B cell (primary cell): ENCODE data around the gene GPR61. TPM values are rescaled to one million over a fixed set of nuclear protein-coding genes. Genes with fewer than 3 reads are reported as not detected.

Experiments used
- ATAC-seq: fragments of 200-7000 bp; cut with Tn5 transposase; one replicate; pipeline ENCODE4 v1.10.0; 2021; ENCODE audit warnings: low read depth, mild to moderate bottlenecking, moderate number of reproducible peaks, moderate library complexity
- CTCF ChIA-PET: fragments of 350-600 bp; sonication (Branson Sonifier 250); formaldehyde crosslinking; loops from one replicate; lab custom pipeline; 2021; ENCODE audit warnings: antibody characterized with exemption, inconsistent platforms; lab: Charles Lee
- POLR2A ChIA-PET: fragments of 350-600 bp; sonication (Branson Sonifier 250); formaldehyde crosslinking; loops from one replicate; lab custom pipeline; 2021; ENCODE audit warnings: antibody characterized with exemption; lab: Charles Lee
- DNase-seq: peaks from one replicate; pipeline ENCODE4 v3.0.0; 2013
- H2AFZ ChIP-seq: 2 replicates; pipeline ENCODE4 v1.6.1; 2012; ENCODE audit warnings: mild to moderate bottlenecking, low read depth, low read length; ENCODE audit not compliant: insufficient read depth, poor library complexity, severe bottlenecking
- H3K27ac ChIP-seq, 2 donors: 1 replicate in 1 of 2; 2 replicates in 1 of 2; pipeline ENCODE4 v1.5.1; 2012 to 2013; ENCODE audit warnings: low read length in 2 of 2, mild to moderate bottlenecking in 2 of 2, moderate library complexity in 1 of 2
- H3K27me3 ChIP-seq, 4 experiments: fragments of 200-600 bp in 1 of 4; sonication (generic) in 1 of 4; replicated peaks in 1 of 4; 1 replicate in 2 of 4; 2 replicates in 2 of 4; pipeline versions ENCODE4 v1.6.1 to v1.7.0; 2013 to 2016; ENCODE audit warnings: low read length in 3 of 4, mild to moderate bottlenecking in 2 of 4, mixed read lengths in 1 of 4, moderate library complexity in 1 of 4; ENCODE audit not compliant: insufficient read depth in 4 of 4, control insufficient read depth in 3 of 4; ENCODE audit errors: control extremely low read depth in 1 of 4
- H3K36me3 ChIP-seq, 2 experiments: replicated peaks in 1 of 2; 1 replicate in 1 of 2; 2 replicates in 1 of 2; pipeline versions ENCODE4 v1.6.1 to v1.7.1; 2013; ENCODE audit warnings: low read length in 1 of 2; ENCODE audit not compliant: insufficient read depth in 2 of 2, control insufficient read depth in 1 of 2; ENCODE audit errors: control extremely low read depth in 1 of 2, extremely low read depth in 1 of 2
- H3K4me1 ChIP-seq, 2 donors: fragments of 200-600 bp in 1 of 2; sonication (generic) in 1 of 2; 1 replicate in 1 of 2; 2 replicates in 1 of 2; pipeline versions ENCODE4 v1.5.1 to v1.6.1; 2013 to 2017; ENCODE audit warnings: low read length in 2 of 2; ENCODE audit not compliant: control insufficient read depth in 2 of 2, insufficient read depth in 2 of 2
- H3K4me2 ChIP-seq: replicated peaks from 2 replicates; pipeline ENCODE3; 2012; ENCODE audit warnings: mild to moderate bottlenecking, low read depth, low read length; ENCODE audit not compliant: poor library complexity, severe bottlenecking
- H3K4me3 ChIP-seq, 5 experiments: fragments of 200-600 bp in 1 of 5; sonication (generic) in 1 of 5; 1 replicate in 3 of 5; 2 replicates in 2 of 5; pipeline versions ENCODE4 v1.5.1 to v1.7.0; 2011 to 2016; ENCODE audit warnings: low read length in 4 of 5, mild to moderate bottlenecking in 4 of 5, low read depth in 2 of 5, control low read depth in 1 of 5, moderate library complexity in 1 of 5; ENCODE audit not compliant: insufficient read depth in 1 of 5; ENCODE audit errors: control extremely low read depth in 1 of 5, extremely low read depth in 1 of 5
- H3K79me2 ChIP-seq: fragments of 200-600 bp; sonication (generic); one replicate; pipeline ENCODE4 v1.6.0; 2016; ENCODE audit warnings: low read length; ENCODE audit not compliant: control insufficient read depth, insufficient read depth
- H3K9ac ChIP-seq: fragments of 200-600 bp; sonication (generic); 2 replicates; pipeline ENCODE4 v1.6.1; 2017; ENCODE audit warnings: mild to moderate bottlenecking, low read length, moderate library complexity
- H3K9me3 ChIP-seq, 3 donors: one replicate each; pipeline versions ENCODE4 v1.6.1 to v1.7.1; 2013; ENCODE audit warnings: low read length in 2 of 3; ENCODE audit not compliant: control insufficient read depth in 2 of 3, insufficient read depth in 1 of 3; ENCODE audit errors: control extremely low read depth in 1 of 3
- H4K20me1 ChIP-seq: 2 replicates; pipeline ENCODE4 v1.6.0; 2012; ENCODE audit warnings: mild to moderate bottlenecking, low read length; ENCODE audit not compliant: insufficient read depth, control insufficient read depth, poor library complexity, severe bottlenecking
- H3K27ac Mint-ChIP-seq: one replicate; pipeline ENCODE4 v1.8.0; 2021; ENCODE audit warnings: mixed read lengths
- H3K27me3 Mint-ChIP-seq: one replicate; pipeline ENCODE4 v1.8.0; 2021; ENCODE audit warnings: mixed read lengths
- H3K4me1 Mint-ChIP-seq: one replicate; pipeline ENCODE4 v1.8.0; 2021; ENCODE audit warnings: mixed read lengths
- H3K4me3 Mint-ChIP-seq: one replicate; pipeline ENCODE4 v1.8.0; 2021; ENCODE audit warnings: mixed read lengths
- H3K9me3 Mint-ChIP-seq: one replicate; pipeline ENCODE4 v1.8.0; 2022; ENCODE audit warnings: mixed read lengths; ENCODE audit not compliant: insufficient read depth
- EZH2 ChIP-seq: IDR thresholded peaks from 2 replicates; pipeline ENCODE4 v1.6.1; 2012; ENCODE audit warnings: borderline replicate concordance, low read depth, mild to moderate bottlenecking, moderate library complexity, low read length; ENCODE audit not compliant: insufficient read depth, poor library complexity, severe bottlenecking
- WGBS: methylation state at CpG from one replicate; pipeline ENCODE4 v1.1.5; 2013; ENCODE audit warnings: missing lambda C conversion rate; ENCODE audit not compliant: insufficient coverage; 5-methylcytosine and 5-hydroxymethylcytosine counted together
- intact Hi-C: fragments of 100-400 bp; cut with micrococcal nuclease; formaldehyde crosslinking; loops from one replicate; pipeline ENCODE4 v1.10.0; 2022
- polyA plus RNA-seq: library from polyadenylated mRNA; depleted of rRNA; stranded (reverse); fragments of >200 nt; gene quantifications from 2 replicates; pipeline ENCODE4 v1.2.3, GENCODE V29; 2012
- small RNA-seq: library from RNA; depleted of rRNA; stranded (forward); fragments of <200 nt; gene quantifications from one replicate; pipeline ENCODE3, GENCODE V24; 2012; ENCODE audit warnings: low replicate concordance, low read depth; ENCODE audit not compliant: insufficient read length
- total RNA-seq, 2 donors: library from RNA; stranded (reverse); fragments of 120-200 nt in 1 of 2; gene quantifications; 1 replicate in 1 of 2; 2 replicates in 1 of 2; pipeline versions ENCODE4 v1.2.3 to v1.2.4, GENCODE V29; 2013 to 2022

GPR61 gene
- total and polyA plus RNA-seq, 2 donors (not counting 1 experiment from before 2014, with no cell fraction given): not detected

- intact Hi-C loops: no loop called here
- ATAC-seq: no peak
- Mint-ChIP-seq H3K27me3 (no peaks in the 10 kb centered on the region), H3K9me3 (no peaks in the 10 kb centered on the region), H3K27ac (no peak overlapping the region), H3K4me3 (no peak overlapping the region), H3K4me1 (no peaks in the 10 kb centered on the region)
- no CpG with 5 or more reads among the region's 2 CpGs for WGBS
- DNase-seq: no peak
- H3K4me1 ChIP-seq: no peaks in the 10 kb centered on the region
- no peaks in the 10 kb centered on the region for H3K79me2 ChIP-seq
- H3K27me3 ChIP-seq: no peaks in the 10 kb centered on the region
- no peak for TF ChIP-seq EZH2
- no peak overlapping the region for H3K9ac ChIP-seq
- H3K27ac ChIP-seq: no peak overlapping the region
- H2AFZ ChIP-seq: no peak overlapping the region
- POLR2A ChIA-PET: no interaction called here
- H3K4me3 ChIP-seq: no peak overlapping the region
- no peak overlapping the region for H3K4me2 ChIP-seq
- CTCF ChIA-PET: interaction anchor here (0.7 to 1.0 kb wide), 2 partner anchors 10 to 34 kb away, joined by 3 read pairs; no protein-coding TSS in a partner anchor
- H3K36me3 ChIP-seq: peaks cover 11 to 44% of the 10 kb centered on the region in 2 experiments
- H4K20me1 ChIP-seq: no peaks in the 10 kb centered on the region
- no peaks in the 10 kb centered on the region for H3K9me3 ChIP-seq
Measured at GRCh38 chr1:109595531-109595930, 55.9 kb downstream of the GPR61 start.

Small RNAs within 50 kb of the gene (small RNA-seq; reads per million reads assigned to genes)
- gene RNU6V: 2.5 reads per million, percentile 32 among the genes with 10 or more reads in this experiment

Other genes starting within 250 kb of the GPR61 start
- gene MYBPHL, start 232.9 kb upstream of the GPR61 start, total RNA-seq: not detected in 2 replicates
- not detected in 2 replicates for gene MYBPHL, start 232.9 kb upstream of the GPR61 start, polyA plus RNA-seq
- 0.05 and 0.25 TPM in 2 replicates for gene SORT1, start 142.0 kb upstream of the GPR61 start, total RNA-seq
- 0.13 and 0.14 TPM in 2 replicates for gene SORT1, start 142.0 kb upstream of the GPR61 start, polyA plus RNA-seq
- gene PSMA5, start 113.4 kb upstream of the GPR61 start, total RNA-seq: 58.3 and 62.9 TPM in 2 replicates
- gene PSMA5, start 113.4 kb upstream of the GPR61 start, polyA plus RNA-seq: 24.1 and 26.3 TPM in 2 replicates
- not detected in 2 replicates for gene SYPL2, start 73.3 kb upstream of the GPR61 start, total RNA-seq
- not detected in 2 replicates for gene SYPL2, start 73.3 kb upstream of the GPR61 start, polyA plus RNA-seq
- 10.1 and 10.9 TPM in 2 replicates for gene ATXN7L2, start 56.0 kb upstream of the GPR61 start, total RNA-seq
- gene ATXN7L2, start 56.0 kb upstream of the GPR61 start, polyA plus RNA-seq: 11.9 and 12.4 TPM in 2 replicates
- gene CYB561D1, start 45.8 kb upstream of the GPR61 start, total RNA-seq: 28.0 and 29.0 TPM in 2 replicates
- gene CYB561D1, start 45.8 kb upstream of the GPR61 start, polyA plus RNA-seq: 10.9 and 16.1 TPM in 2 replicates
- 2.4 and 2.6 TPM in 2 replicates for gene AMIGO1, start 30.1 kb upstream of the GPR61 start, total RNA-seq
- gene AMIGO1, start 30.1 kb upstream of the GPR61 start, polyA plus RNA-seq: 0.19 and 0.20 TPM in 2 replicates
- gene GNAI3, start 8.7 kb downstream of the GPR61 start, total RNA-seq: 8.5 and 8.8 TPM in 2 replicates
- 1.6 and 3.4 TPM in 2 replicates for gene GNAI3, start 8.7 kb downstream of the GPR61 start, polyA plus RNA-seq
- gene GNAT2, start 79.7 kb downstream of the GPR61 start, total RNA-seq: not detected in 2 replicates
- gene GNAT2, start 79.7 kb downstream of the GPR61 start, polyA plus RNA-seq: not detected in 2 replicates
- gene AMPD2, start 80.0 kb downstream of the GPR61 start, total RNA-seq: 104 and 105 TPM in 2 replicates
- 121 and 147 TPM in 2 replicates for gene AMPD2, start 80.0 kb downstream of the GPR61 start, polyA plus RNA-seq
- gene GSTM4, start 116.2 kb downstream of the GPR61 start, total RNA-seq: 28.6 and 39.4 TPM in 2 replicates
- 30.6 and 56.5 TPM in 2 replicates for gene GSTM4, start 116.2 kb downstream of the GPR61 start, polyA plus RNA-seq
- gene GSTM2, start 128.2 kb downstream of the GPR61 start, total RNA-seq: 42.9 and 43.3 TPM in 2 replicates
- gene GSTM2, start 128.2 kb downstream of the GPR61 start, polyA plus RNA-seq: 73.0 and 94.4 TPM in 2 replicates
- gene GSTM1, start 147.9 kb downstream of the GPR61 start, total RNA-seq: 28.8 and 30.5 TPM in 2 replicates
- gene GSTM1, start 147.9 kb downstream of the GPR61 start, polyA plus RNA-seq: 10.7 and 40.0 TPM in 2 replicates
- 0.15 TPM in 1 of 2 replicates, not detected in the other for gene GSTM5, start 172.4 kb downstream of the GPR61 start, total RNA-seq
- 0.06 and 0.07 TPM in 2 replicates for gene GSTM5, start 172.4 kb downstream of the GPR61 start, polyA plus RNA-seq
- gene GSTM3, start 201.2 kb downstream of the GPR61 start, total RNA-seq: 1.6 and 2.8 TPM in 2 replicates
- gene GSTM3, start 201.2 kb downstream of the GPR61 start, polyA plus RNA-seq: 1.3 and 1.9 TPM in 2 replicates
- not detected in 2 replicates for gene EPS8L3, start 224.1 kb downstream of the GPR61 start, total RNA-seq
- not detected in 2 replicates for gene EPS8L3, start 224.1 kb downstream of the GPR61 start, polyA plus RNA-seq